B cell (primary cell): Measurements from ENCODE around the gene KCNQ1OT1.

Experiments
- CTCF ChIP-seq: fragments of 200-600 bp; IDR thresholded peaks from one replicate; pipeline ENCODE4 v1.8.0; 2022; ENCODE audit warnings: antibody characterized with exemption, mild to moderate bottlenecking
- EZH2 ChIP-seq: IDR thresholded peaks from 2 replicates; pipeline ENCODE4 v1.6.1; 2012; ENCODE audit warnings: borderline replicate concordance, low read depth, mild to moderate bottlenecking, moderate library complexity, low read length; ENCODE audit not compliant: insufficient read depth, poor library complexity, severe bottlenecking

GRCh38 chr11:2657697-2658284 is 42.0 kb downstream of the KCNQ1OT1 start:
- TF ChIP-seq CTCF (no peak), EZH2 (no peak)
